ENCODE results near the gene RAB5A.
"Not testable (repeated sequence)": the region's sequence is repeated elsewhere in the genome, so short reads cannot be mapped to it uniquely, and the experiment has no call there.

Gene RAB5A

DNA sequence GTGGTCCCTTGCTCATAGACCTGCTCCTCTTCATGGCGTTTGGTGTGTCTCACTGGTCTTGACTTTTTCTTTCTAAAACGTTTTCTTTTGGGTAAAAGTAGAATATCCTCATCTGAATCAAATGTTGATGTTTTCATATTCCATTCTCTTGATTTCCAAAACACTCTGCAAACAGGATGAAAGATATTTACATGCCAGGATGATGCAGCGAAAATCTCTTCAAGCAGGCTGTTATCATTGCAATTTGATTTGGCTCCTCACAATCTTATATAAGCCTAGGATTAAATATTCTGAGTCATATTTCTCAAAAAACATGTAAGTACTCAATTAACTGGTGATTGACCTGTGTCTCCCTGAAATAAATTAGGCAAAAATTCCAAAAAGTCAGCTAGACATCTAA lies 55.0 kb downstream of the RAB5A start:
- H3K4me3 ChIP-seq: no peak overlapping the region
- no peak overlapping the region for H3K27ac ChIP-seq
- no peak for DNase-seq (ENCODE audit: low spot score)
- TF ChIP-seq, protein P1, sequence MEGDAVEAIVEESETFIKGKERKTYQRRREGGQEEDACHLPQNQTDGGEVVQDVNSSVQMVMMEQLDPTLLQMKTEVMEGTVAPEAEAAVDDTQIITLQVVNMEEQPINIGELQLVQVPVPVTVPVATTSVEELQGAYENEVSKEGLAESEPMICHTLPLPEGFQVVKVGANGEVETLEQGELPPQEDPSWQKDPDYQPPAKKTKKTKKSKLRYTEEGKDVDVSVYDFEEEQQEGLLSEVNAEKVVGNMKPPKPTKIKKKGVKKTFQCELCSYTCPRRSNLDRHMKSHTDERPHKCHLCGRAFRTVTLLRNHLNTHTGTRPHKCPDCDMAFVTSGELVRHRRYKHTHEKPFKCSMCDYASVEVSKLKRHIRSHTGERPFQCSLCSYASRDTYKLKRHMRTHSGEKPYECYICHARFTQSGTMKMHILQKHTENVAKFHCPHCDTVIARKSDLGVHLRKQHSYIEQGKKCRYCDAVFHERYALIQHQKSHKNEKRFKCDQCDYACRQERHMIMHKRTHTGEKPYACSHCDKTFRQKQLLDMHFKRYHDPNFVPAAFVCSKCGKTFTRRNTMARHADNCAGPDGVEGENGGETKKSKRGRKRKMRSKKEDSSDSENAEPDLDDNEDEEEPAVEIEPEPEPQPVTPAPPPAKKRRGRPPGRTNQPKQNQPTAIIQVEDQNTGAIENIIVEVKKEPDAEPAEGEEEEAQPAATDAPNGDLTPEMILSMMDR (IDR thresholded peaks at IDR 0.05): no peak

DNA sequence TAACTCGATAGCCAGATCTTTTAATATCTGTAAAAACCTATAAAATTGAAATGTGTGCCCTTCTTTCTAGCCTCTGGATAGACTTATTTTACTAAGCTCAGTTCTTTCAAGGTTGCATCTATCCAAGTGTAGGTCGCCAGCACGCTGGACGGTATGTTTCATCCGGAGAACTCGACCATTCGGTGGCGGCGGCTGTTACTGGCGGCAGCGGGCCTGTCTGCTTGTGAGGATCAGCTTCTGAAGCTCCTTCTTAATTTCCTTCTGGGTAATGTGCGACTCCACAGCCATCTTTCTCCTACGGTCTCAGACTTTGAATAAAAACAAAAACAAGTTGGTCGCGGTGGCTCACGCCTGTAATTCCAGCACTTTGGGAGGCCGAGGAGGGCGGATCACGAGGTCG lies 61.1 kb downstream of the RAB5A start:
- H3K27ac ChIP-seq: no peak overlapping the region
- no peak for DNase-seq (ENCODE audit: low spot score)
- no peak overlapping the region for H3K4me3 ChIP-seq
- TF ChIP-seq, protein P1 (IDR thresholded peaks at IDR 0.05): no peak

DNA sequence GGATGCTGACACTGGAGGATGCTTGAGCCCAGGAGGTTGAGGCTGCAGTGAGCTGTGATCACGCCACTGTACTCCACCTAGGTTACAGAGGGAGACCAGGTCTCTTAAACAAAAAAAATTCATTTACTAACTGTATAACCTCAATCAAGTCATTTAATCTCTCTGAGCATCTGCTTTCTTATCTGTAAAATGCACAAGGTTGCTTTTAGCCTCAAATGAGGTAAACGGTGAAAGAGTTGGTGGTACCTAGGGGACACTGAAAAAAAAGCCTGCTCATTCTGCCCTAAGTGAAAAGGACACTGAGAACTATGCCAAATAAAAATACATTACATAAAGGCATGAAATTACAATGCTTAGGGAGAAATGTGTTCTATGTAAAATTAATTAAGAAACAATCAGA lies 61.7 kb downstream of the RAB5A start:
- no peak overlapping the region for H3K27ac ChIP-seq
- TF ChIP-seq, protein P1 (IDR thresholded peaks at IDR 0.05): no peak
- no peak overlapping the region for H3K4me3 ChIP-seq
- DNase-seq (ENCODE audit: low spot score): no peak

DNA sequence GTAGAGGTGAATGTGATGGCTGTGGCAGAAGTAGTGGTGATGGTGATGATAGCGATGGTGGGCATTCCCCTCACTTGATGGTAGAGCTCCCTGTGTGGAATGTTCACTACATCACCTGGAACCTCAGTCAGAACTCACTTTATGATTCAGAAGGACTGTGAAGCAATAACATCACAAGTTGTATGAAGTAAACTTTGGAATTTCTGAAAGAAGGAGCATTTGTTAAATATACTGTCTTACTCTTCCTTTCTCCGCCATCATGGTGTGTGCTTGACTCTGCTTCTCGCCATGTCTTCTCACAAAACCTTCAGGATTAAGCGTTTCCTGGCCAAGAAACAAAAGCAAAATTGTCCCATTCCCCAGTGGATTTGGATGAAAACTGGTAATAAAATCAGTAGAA lies 65.3 kb downstream of the RAB5A start, which contains the start of gene PP2D1:
TSS of gene PP2D1 (minus strand) at position 101 of the 400 bp plus-strand sequence. CDS start 192 bp downstream, outside the sequence.
- no peak for DNase-seq (ENCODE audit: low spot score)
- TF ChIP-seq, protein P1 (IDR thresholded peaks at IDR 0.05): no peak
- no peak within 1 kb of the TSS for H3K4me3 ChIP-seq
- no peak within 1 kb of the TSS for H3K27ac ChIP-seq

DNA sequence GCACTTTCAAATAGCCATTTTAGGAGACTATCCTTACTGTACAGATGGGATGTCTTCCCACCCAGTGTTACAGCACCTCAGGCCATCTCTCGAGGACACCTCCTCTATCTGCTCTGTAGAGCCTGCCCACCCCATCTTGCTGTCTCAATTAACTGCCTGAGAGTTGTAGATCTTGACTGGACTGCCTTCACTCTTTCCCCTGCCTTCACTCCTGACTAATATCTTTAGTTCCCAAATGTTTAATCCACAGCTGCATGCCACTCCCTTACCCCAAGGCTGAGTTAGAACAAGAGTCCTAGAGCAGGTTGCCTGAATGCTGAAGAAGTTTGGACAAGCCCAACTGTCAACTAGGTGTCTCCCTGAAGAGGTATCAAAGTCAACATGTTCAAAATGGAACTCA lies 66.5 kb downstream of the RAB5A start:
- no peak for DNase-seq (ENCODE audit: low spot score)
- H3K27ac ChIP-seq: no peak overlapping the region
- H3K4me3 ChIP-seq: no peak overlapping the region
- TF ChIP-seq, protein P1 (IDR thresholded peaks at IDR 0.05): no peak

DNA sequence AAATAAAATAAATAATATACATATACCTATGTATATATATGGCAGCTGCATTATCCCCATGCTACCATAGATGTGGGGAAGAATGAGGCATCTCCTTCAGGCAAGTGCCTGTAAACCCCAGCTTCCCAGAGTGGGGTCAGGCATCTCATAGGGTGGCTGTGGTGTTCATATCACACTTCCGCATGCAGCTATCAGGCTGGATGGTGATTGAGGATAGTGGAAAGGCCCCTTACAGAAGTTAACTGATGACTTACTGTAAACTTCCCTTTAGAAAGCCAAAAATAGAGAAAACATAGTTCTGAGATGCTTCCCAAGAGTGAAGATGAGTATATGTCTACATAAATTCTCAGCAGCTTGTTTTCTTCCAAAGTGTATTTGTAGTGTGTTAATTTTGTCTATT lies 68.6 kb downstream of the RAB5A start:
- TF ChIP-seq, protein P1 (IDR thresholded peaks at IDR 0.05): no peak
- Histone ChIP-seq H3K4me3 (no peak overlapping the region), H3K27ac (no peak overlapping the region)
- no peak for DNase-seq (ENCODE audit: low spot score)

DNA sequence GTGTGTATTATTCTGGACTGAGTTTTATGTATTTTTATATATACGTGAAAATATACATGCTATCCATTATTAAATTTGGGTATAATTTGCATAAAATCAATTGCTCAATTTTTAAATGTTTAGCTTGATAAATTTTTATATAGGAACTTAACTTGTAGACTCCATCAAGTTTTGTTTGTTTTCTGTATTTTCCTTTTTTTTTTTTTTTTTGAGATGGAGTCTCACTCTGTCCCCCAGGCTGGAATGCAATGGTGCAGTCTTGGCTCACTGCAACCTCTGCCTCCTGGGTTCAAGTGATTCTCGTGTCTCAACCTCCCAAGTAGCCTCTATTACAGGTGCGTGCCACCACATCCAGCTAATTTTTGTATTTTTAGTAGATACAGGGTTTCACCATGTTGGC lies 69.2 kb downstream of the RAB5A start:
- H3K4me3 ChIP-seq; DNase-seq (ENCODE audit: low spot score); H3K27ac ChIP-seq: not testable (repeated sequence)

Measured in coronary artery (tissue), 2 donors.